ENCODE results near the gene ATP9A.
"Not testable (repeated sequence)": the region's sequence is repeated elsewhere in the genome, so short reads cannot be mapped to it uniquely, and the experiment has no call there.

ATP9A gene

GRCh38 chr20:51653226-51653625 lies 115.0 kb downstream of the ATP9A start:
- Histone ChIP-seq H3K4me1 (ENCODE audit: control insufficient read depth, insufficient read depth, low read length) (peaks cover 3% of the 10 kb centered on the region), H3K27me3 (ENCODE audit: control insufficient read depth in 1 of 2, insufficient read depth in 2 of 2, low read length in 2 of 2) (no peaks in the 10 kb centered on the region), H3K4me3 (ENCODE audit: low read length in 2 of 2) (no peak overlapping the region), H3K9me3 (ENCODE audit: control insufficient read depth in 2 of 2, low read length in 2 of 2) (no peaks in the 10 kb centered on the region), H3K9ac (ENCODE audit: low read length in 2 of 2) (no peak overlapping the region), H3K27ac (ENCODE audit: low read length) (no peak overlapping the region), H3K36me3 (ENCODE audit: control insufficient read depth in 2 of 2, insufficient read depth in 2 of 2, low read length in 2 of 2) (peaks cover 19% of the 10 kb centered on the region in 2 donors)

DNA sequence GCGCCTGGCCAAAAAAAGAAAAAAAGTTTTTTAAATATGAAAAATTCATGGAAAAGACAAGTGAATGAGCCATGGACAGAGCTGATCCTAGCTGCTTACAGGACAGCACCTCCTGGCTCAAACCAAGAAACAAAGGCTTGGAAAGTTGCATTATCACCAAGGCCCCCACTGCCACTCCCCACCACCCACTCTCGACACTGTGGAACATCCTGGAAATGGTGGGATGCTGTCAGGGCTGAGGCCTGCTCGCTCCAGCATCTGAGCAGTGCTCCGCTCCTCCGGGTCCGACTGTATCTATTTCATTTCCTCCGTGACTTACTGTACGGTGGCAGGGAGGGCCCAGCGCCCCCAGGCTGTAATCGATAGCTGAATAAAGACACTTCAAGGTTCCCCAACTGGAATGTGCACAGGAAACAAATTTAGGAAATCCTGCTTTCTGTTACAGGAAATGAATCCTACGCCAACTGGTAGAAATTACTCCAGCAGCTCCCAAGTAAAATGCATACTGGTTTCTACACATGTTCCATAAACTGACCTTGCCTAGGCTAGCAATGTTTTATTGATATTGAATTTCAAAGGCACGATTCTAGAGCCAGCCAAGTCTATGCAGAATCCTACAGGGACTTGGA lies 116.2 kb downstream of the ATP9A start:
- no peak overlapping the region for H3K4me3 ChIP-seq (ENCODE audit: low read length in 2 of 2)
- peaks cover 15 to 19% of the 10 kb centered on the region in 2 donors for H3K36me3 ChIP-seq (ENCODE audit: control insufficient read depth in 2 of 2, insufficient read depth in 2 of 2, low read length in 2 of 2)
- H3K9me3 ChIP-seq (ENCODE audit: control insufficient read depth in 2 of 2, low read length in 2 of 2), result no peaks in the 10 kb centered on the region
- H3K4me1 ChIP-seq (ENCODE audit: control insufficient read depth, insufficient read depth, low read length), result peaks cover 3% of the 10 kb centered on the region
- H3K27ac ChIP-seq (ENCODE audit: low read length), result no peak overlapping the region
- no peak overlapping the region for H3K9ac ChIP-seq (ENCODE audit: low read length in 2 of 2)
- H3K27me3 ChIP-seq (ENCODE audit: control insufficient read depth in 1 of 2, insufficient read depth in 2 of 2, low read length in 2 of 2), result no peaks in the 10 kb centered on the region

- Histone ChIP-seq H3K36me3 (ENCODE audit: control insufficient read depth in 2 of 2, insufficient read depth in 2 of 2, low read length in 2 of 2) (peaks cover 9 to 14% of the 10 kb centered on the region in 2 donors), H3K4me3 (ENCODE audit: low read length in 2 of 2) (no peak overlapping the region), H3K27me3 (ENCODE audit: control insufficient read depth in 1 of 2, insufficient read depth in 2 of 2, low read length in 2 of 2) (no peaks in the 10 kb centered on the region), H3K9me3 (ENCODE audit: control insufficient read depth in 2 of 2, low read length in 2 of 2) (no peaks in the 10 kb centered on the region), H3K9ac (ENCODE audit: low read length in 2 of 2) (no peak overlapping the region), H3K4me1 (ENCODE audit: control insufficient read depth, insufficient read depth, low read length) (peaks cover 3% of the 10 kb centered on the region), H3K27ac (ENCODE audit: low read length) (no peak overlapping the region)
Observed at GRCh38 chr20:51650685-51651134, 117.5 kb downstream of the ATP9A start.

DNA sequence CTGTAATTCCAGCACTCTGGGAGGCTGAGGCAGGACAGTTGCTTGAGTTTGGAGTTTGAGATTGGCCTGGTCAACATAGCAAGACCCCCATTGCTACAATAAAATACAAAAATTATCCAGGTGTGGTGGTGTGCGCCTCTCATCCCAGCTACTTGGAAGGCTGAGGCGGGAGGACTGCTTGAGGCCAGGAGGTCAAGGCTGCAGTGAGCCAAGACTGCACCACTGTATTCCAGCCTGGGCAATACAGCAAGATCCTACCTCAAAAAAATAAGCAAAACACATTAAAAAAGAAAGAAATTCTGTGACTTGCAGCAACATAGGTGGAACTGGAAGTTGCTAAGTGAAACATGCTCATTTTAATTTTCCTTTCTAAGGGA lies 119.6 kb downstream of the ATP9A start:
- no peak overlapping the region for H3K9ac ChIP-seq (ENCODE audit: low read length in 2 of 2)
- H3K9me3 ChIP-seq (ENCODE audit: control insufficient read depth in 2 of 2, low read length in 2 of 2), result no peaks in the 10 kb centered on the region
- no peak overlapping the region for H3K27ac ChIP-seq (ENCODE audit: low read length)
- H3K4me1 ChIP-seq (ENCODE audit: control insufficient read depth, insufficient read depth, low read length), result peaks cover 3% of the 10 kb centered on the region
- peaks cover 9% of the 10 kb centered on the region in 2 donors for H3K36me3 ChIP-seq (ENCODE audit: control insufficient read depth in 2 of 2, insufficient read depth in 2 of 2, low read length in 2 of 2)
- H3K27me3 ChIP-seq (ENCODE audit: control insufficient read depth in 1 of 2, insufficient read depth in 2 of 2, low read length in 2 of 2), result no peaks in the 10 kb centered on the region
- H3K4me3 ChIP-seq (ENCODE audit: low read length in 2 of 2), result no peak overlapping the region

- H3K9ac ChIP-seq (ENCODE audit: low read length in 2 of 2), result no peak overlapping the region
- H3K27ac ChIP-seq (ENCODE audit: low read length), result no peak overlapping the region
- H3K27me3 ChIP-seq (ENCODE audit: control insufficient read depth in 1 of 2, insufficient read depth in 2 of 2, low read length in 2 of 2), result no peaks in the 10 kb centered on the region
- H3K36me3 ChIP-seq (ENCODE audit: control insufficient read depth in 2 of 2, insufficient read depth in 2 of 2, low read length in 2 of 2), result peaks cover 9% of the 10 kb centered on the region in 2 donors
- H3K9me3 ChIP-seq (ENCODE audit: control insufficient read depth in 2 of 2, low read length in 2 of 2), result no peaks in the 10 kb centered on the region
- no peak overlapping the region for H3K4me3 ChIP-seq (ENCODE audit: low read length in 2 of 2)
- H3K4me1 ChIP-seq (ENCODE audit: control insufficient read depth, insufficient read depth, low read length), result peaks cover 3% of the 10 kb centered on the region
Observed at GRCh38 chr20:51647674-51648570, 120.3 kb downstream of the ATP9A start.

DNA sequence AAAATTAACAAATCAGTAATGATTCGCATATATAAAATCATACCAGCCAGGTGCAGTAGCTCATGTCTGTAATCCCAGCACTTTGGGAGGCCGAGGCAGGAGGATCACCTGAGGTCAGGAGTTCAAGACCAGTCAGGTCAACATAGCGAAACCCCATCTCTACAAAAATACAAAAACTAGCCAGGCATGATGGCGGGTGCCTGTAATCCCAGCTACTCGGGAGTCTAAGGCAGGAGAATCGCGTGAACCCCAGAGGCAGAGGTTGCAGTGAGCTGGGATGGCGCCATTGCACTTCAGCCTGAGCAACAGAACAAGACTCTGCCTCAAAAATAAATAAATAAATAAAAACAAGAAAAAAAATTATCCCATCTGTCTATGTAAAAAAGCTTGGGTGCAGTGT lies 124.4 kb downstream of the ATP9A start:
- not testable (repeated sequence) for H3K9ac ChIP-seq (ENCODE audit: low read length in 2 of 2); H3K27ac ChIP-seq (ENCODE audit: low read length); H3K36me3 ChIP-seq (ENCODE audit: control insufficient read depth in 2 of 2, insufficient read depth in 2 of 2, low read length in 2 of 2); H3K27me3 ChIP-seq (ENCODE audit: control insufficient read depth in 1 of 2, insufficient read depth in 2 of 2, low read length in 2 of 2); H3K4me3 ChIP-seq (ENCODE audit: low read length in 2 of 2); H3K9me3 ChIP-seq (ENCODE audit: control insufficient read depth in 2 of 2, low read length in 2 of 2); H3K4me1 ChIP-seq (ENCODE audit: control insufficient read depth, insufficient read depth, low read length)

- Histone ChIP-seq H3K27ac (ENCODE audit: low read length) (no peak overlapping the region), H3K36me3 (ENCODE audit: control insufficient read depth in 2 of 2, insufficient read depth in 2 of 2, low read length in 2 of 2) (peaks cover 5 to 8% of the 10 kb centered on the region in 2 donors)
Observed at GRCh38 chr20:51643390-51643789, 124.8 kb downstream of the ATP9A start.

GRCh38 chr20:51641866-51642265 lies 126.3 kb downstream of the ATP9A start:
- no peak overlapping the region for H3K9ac ChIP-seq (ENCODE audit: low read length in 2 of 2)

More at GRCh38 chr20:51643390-51643789, 124.8 kb downstream of the ATP9A start:
- Histone ChIP-seq H3K27me3 (ENCODE audit: control insufficient read depth in 1 of 2, insufficient read depth in 2 of 2, low read length in 2 of 2) (no peaks in the 10 kb centered on the region), H3K9me3 (ENCODE audit: control insufficient read depth in 2 of 2, low read length in 2 of 2) (no peaks in the 10 kb centered on the region), H3K9ac (ENCODE audit: low read length in 2 of 2) (no peak overlapping the region), H3K4me1 (ENCODE audit: control insufficient read depth, insufficient read depth, low read length) (peaks cover 2% of the 10 kb centered on the region), H3K4me3 (ENCODE audit: low read length in 2 of 2) (no peak overlapping the region)

DNA sequence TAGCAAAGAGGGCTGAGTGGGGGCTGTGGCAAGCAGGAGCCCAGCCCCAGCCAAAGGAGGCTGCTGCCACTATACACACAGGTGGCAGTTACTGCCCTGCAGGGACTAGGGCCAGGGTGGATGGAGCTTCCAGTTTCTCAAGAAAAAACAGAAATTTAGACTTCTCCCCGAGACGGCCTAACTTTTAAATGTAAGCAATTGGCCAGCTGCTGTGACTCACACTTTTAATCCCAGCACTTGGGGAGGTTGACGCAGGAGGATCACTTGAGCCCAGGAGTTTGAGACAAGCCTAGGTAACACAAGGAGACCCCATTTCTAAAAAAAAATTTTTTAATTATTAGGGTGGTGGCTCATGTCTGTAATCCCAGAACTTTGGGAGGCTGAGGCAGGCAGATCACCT lies 127.4 kb downstream of the ATP9A start:
- H3K4me1 ChIP-seq (ENCODE audit: control insufficient read depth, insufficient read depth, low read length), result peaks cover 2% of the 10 kb centered on the region
- H3K27me3 ChIP-seq (ENCODE audit: control insufficient read depth in 1 of 2, insufficient read depth in 2 of 2, low read length in 2 of 2), result no peaks in the 10 kb centered on the region
- H3K4me3 ChIP-seq (ENCODE audit: low read length in 2 of 2), result no peak overlapping the region
- no peak overlapping the region for H3K9ac ChIP-seq (ENCODE audit: low read length in 2 of 2)
- H3K27ac ChIP-seq (ENCODE audit: low read length), result no peak overlapping the region
- no peaks in the 10 kb centered on the region for H3K9me3 ChIP-seq (ENCODE audit: control insufficient read depth in 2 of 2, low read length in 2 of 2)
- H3K36me3 ChIP-seq (ENCODE audit: control insufficient read depth in 2 of 2, insufficient read depth in 2 of 2, low read length in 2 of 2), result peaks cover 7 to 11% of the 10 kb centered on the region in 2 donors

More at GRCh38 chr20:51641866-51642265, 126.3 kb downstream of the ATP9A start:
- Histone ChIP-seq H3K4me1 (ENCODE audit: control insufficient read depth, insufficient read depth, low read length) (peaks cover 2% of the 10 kb centered on the region), H3K36me3 (ENCODE audit: control insufficient read depth in 2 of 2, insufficient read depth in 2 of 2, low read length in 2 of 2) (peaks cover 7% of the 10 kb centered on the region in 2 donors), H3K4me3 (ENCODE audit: low read length in 2 of 2) (no peak overlapping the region), H3K27ac (ENCODE audit: low read length) (no peak overlapping the region), H3K9me3 (ENCODE audit: control insufficient read depth in 2 of 2, low read length in 2 of 2) (no peaks in the 10 kb centered on the region), H3K27me3 (ENCODE audit: control insufficient read depth in 1 of 2, insufficient read depth in 2 of 2, low read length in 2 of 2) (no peaks in the 10 kb centered on the region)

DNA sequence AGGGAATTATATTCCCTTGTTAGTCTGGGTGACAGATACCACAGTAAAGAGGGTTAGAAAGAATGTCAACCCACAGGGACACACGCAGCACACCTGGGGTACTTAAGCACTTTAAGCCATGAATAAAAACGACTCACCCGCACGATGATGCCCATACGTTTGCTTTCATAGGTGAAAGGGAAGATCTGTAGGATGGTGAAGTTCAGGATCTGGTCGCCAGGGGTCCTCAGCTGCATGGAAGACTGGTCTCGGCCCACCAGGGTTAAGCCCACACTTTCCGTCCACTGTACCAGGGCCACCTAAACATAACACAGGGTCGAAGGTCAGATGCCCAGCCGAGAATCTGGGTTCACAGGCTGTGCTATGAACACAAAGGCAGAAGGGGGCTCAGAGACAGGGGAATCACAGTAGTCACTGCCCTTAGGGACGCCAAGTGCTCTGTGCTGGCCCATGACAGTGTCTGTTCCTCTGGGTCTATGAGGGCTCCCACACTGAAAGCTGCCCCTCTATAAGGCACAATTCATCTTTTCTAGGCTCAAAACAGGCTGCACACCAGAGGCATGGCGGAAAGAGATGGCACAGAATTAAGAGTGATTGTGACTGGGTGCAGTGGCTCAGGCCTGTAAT lies 128.9 kb downstream of the ATP9A start:
- peaks cover 2% of the 10 kb centered on the region for H3K4me1 ChIP-seq (ENCODE audit: control insufficient read depth, insufficient read depth, low read length)
- H3K36me3 ChIP-seq (ENCODE audit: control insufficient read depth in 2 of 2, insufficient read depth in 2 of 2, low read length in 2 of 2), result peaks cover 7 to 12% of the 10 kb centered on the region in 2 donors
- H3K9ac ChIP-seq (ENCODE audit: low read length in 2 of 2), result peak overlapping the region in 1 of 2 donors; percentile 21
- H3K27me3 ChIP-seq (ENCODE audit: control insufficient read depth in 1 of 2, insufficient read depth in 2 of 2, low read length in 2 of 2), result no peaks in the 10 kb centered on the region
- H3K4me3 ChIP-seq (ENCODE audit: low read length in 2 of 2), result no peak overlapping the region
- no peak overlapping the region for H3K27ac ChIP-seq (ENCODE audit: low read length)
- no peaks in the 10 kb centered on the region for H3K9me3 ChIP-seq (ENCODE audit: control insufficient read depth in 2 of 2, low read length in 2 of 2)

Data from stomach smooth muscle (tissue), 2 donors.